K562 (cell line): ENCODE results near the gene PRKCE. TPM values are rescaled to one million over a fixed set of nuclear protein-coding genes. Genes with fewer than 3 reads are reported as not detected.

Source experiments
- ATAC-seq: fragments of 200-7000 bp; cut with Tn5 transposase; 3 replicates; pipeline ENCODE4 v1.9.1; 2020; ENCODE audit warnings: moderate library complexity
- BruUV-seq: library from RNA; stranded (reverse); fragments of 400-500 nt; replicated peaks from 2 replicates; lab custom pipeline; 2021; lab: Mats Ljungman, UMichigan
- CTCF ChIA-PET: fragments of 300-600 bp; formaldehyde crosslinking; extraction: SDS; loops from one replicate; lab custom pipeline; 2021; ENCODE audit warnings: low intra/inter-chr PET ratio; lab: Yijun Ruan, JAX
- POLR2A ChIA-PET: fragments of 300-600, 350-650 bp; sonication (Branson Sonifier 250); formaldehyde crosslinking; extraction: SDS; loops from one replicate; lab custom pipeline; 2021; ENCODE audit warnings: antibody characterized with exemption, inconsistent platforms; lab: Yijun Ruan, JAX
- DNase-seq, 4 experiments: peaks; one replicate each; pipeline versions ENCODE4 v3.0.0 to v3.0.0-alpha.2; 2011 to 2018; ENCODE audit warnings: low spot score in 3 of 4, mixed read lengths in 3 of 4; ENCODE audit errors: extremely low read depth in 1 of 4
- FAIRE-seq: peaks from 2 replicates; lab custom pipeline; 2011; peaks lifted over from hg19 to GRCh38; lab: Jason Lieb, UNC
- H2AFZ ChIP-seq: 2 replicates; pipeline ENCODE4 v1.6.0; 2011; ENCODE audit warnings: low read depth, low read length, control low read depth, inconsistent platforms
- H3K27ac ChIP-seq: fragments of 200-600 bp; 3 replicates; pipeline ENCODE4 v1.8.0; 2011; ENCODE audit warnings: low read depth, mild to moderate bottlenecking, control low read depth, inconsistent platforms, low read length, moderate library complexity, mixed read lengths; ENCODE audit errors: extremely low read depth
- H3K27me3 ChIP-seq, 2 experiments: fragments of 300-600 bp in 1 of 2; 2 replicates in 1 of 2; 3 replicates in 1 of 2; pipeline versions ENCODE4 v1.6.0 to v1.8.0; 2011; ENCODE audit warnings: inconsistent platforms in 2 of 2, low read length in 2 of 2, mild to moderate bottlenecking in 1 of 2, mixed read lengths in 1 of 2, moderate library complexity in 1 of 2; ENCODE audit not compliant: control insufficient read depth in 2 of 2, insufficient read depth in 2 of 2
- H3K36me3 ChIP-seq: fragments of 300-600 bp; 3 replicates; pipeline ENCODE4 v1.8.0; 2011; ENCODE audit warnings: mild to moderate bottlenecking, low read length, inconsistent platforms; ENCODE audit not compliant: control insufficient read depth, insufficient read depth
- H3K4me1 ChIP-seq, 2 experiments: fragments of 200-600 bp in 1 of 2; replicated peaks in 1 of 2; 2 replicates in 1 of 2; 3 replicates in 1 of 2; pipeline versions ENCODE4 v1.5.1 to v1.8.0; 2011; ENCODE audit warnings: inconsistent platforms in 2 of 2, low read length in 2 of 2, mild to moderate bottlenecking in 1 of 2, mixed read lengths in 1 of 2, moderate library complexity in 1 of 2; ENCODE audit not compliant: control insufficient read depth in 2 of 2, insufficient read depth in 2 of 2
- H3K4me2 ChIP-seq: 2 replicates; pipeline ENCODE4 v1.6.1; 2011; ENCODE audit warnings: low read length, control low read depth, inconsistent platforms, mixed read lengths; ENCODE audit not compliant: insufficient read depth
- H3K4me3 ChIP-seq: fragments of 200-600 bp; sonication (generic), shearing (Covaris generic); 2 replicates; pipeline ENCODE4 v1.5.1; 2016; ENCODE audit warnings: control low read depth, inconsistent platforms
- H3K79me2 ChIP-seq: fragments of 200-600 bp; 3 replicates; pipeline ENCODE4 v1.8.0; 2011; ENCODE audit warnings: low read length, inconsistent platforms; ENCODE audit not compliant: control insufficient read depth, insufficient read depth
- H3K9ac ChIP-seq, 2 experiments: 2 replicates each; pipeline versions ENCODE4 v1.6.0 to v1.6.1; 2011; ENCODE audit warnings: low read depth in 2 of 2, low read length in 2 of 2, control low read depth in 1 of 2, inconsistent platforms in 1 of 2, mild to moderate bottlenecking in 1 of 2, mixed read lengths in 1 of 2; ENCODE audit not compliant: insufficient read depth in 1 of 2
- H3K9me1 ChIP-seq: one replicate; pipeline ENCODE4 v1.6.0; 2011; ENCODE audit warnings: inconsistent platforms, mild to moderate bottlenecking, low read length, moderate library complexity; ENCODE audit not compliant: control insufficient read depth, insufficient read depth
- H3K9me3 ChIP-seq: replicated peaks from 2 replicates; pipeline ENCODE4 v1.5.1; 2011; ENCODE audit warnings: low read depth, low read length, inconsistent platforms; ENCODE audit not compliant: control insufficient read depth, insufficient read depth
- H4K20me1 ChIP-seq: replicated peaks from 2 replicates; pipeline ENCODE4 v1.6.1; 2011; ENCODE audit warnings: low read length, inconsistent platforms, mixed read lengths; ENCODE audit not compliant: control insufficient read depth, insufficient read depth
- CBX5 ChIP-seq: IDR thresholded peaks from 2 replicates; pipeline ENCODE4 v1.6.1; 2014; ENCODE audit warnings: low read depth, borderline replicate concordance
- GABPB1 ChIP-seq: sonication (generic); formaldehyde crosslinking; IDR thresholded peaks from 2 replicates; pipeline ENCODE4 v1.8.0; 2022; ENCODE audit warnings: mild to moderate bottlenecking, missing genetic modification reagents
- NCOA6 ChIP-seq: fragments of 450-650 bp; IDR thresholded peaks from 2 replicates; pipeline ENCODE4 v1.6.1; 2017; ENCODE audit warnings: mild to moderate bottlenecking
- ZNF707 ChIP-seq: fragments of 250-450 bp; sonication (Bioruptor Pico); conservative IDR thresholded peaks from 2 replicates; pipeline ENCODE4 v1.8.0; 2022; ENCODE audit warnings: inconsistent platforms, mild to moderate bottlenecking, moderate library complexity
- WGBS: fragments of 100-300 bp; shearing (Covaris generic); methylation state at CpG from one replicate; pipeline ENCODE4 v1.1.6; 2016; ENCODE audit warnings: low coverage, mixed read lengths; ENCODE audit not compliant: insufficient coverage; ENCODE audit errors: missing lambda C conversion rate; 5-methylcytosine and 5-hydroxymethylcytosine counted together
- in situ Hi-C: fragments of 300-500 bp; cut with MboI; formaldehyde crosslinking; loops from 4 replicates; pipeline ENCODE4 v1.15.0; 2018; ENCODE audit warnings: inconsistent platforms, mixed read lengths
- intact Hi-C: fragments of 100-400 bp; cut with micrococcal nuclease; formaldehyde crosslinking; loops from 2 replicates; pipeline ENCODE4 v1.14.2; 2022
- polyA plus RNA-seq, 8 experiments: library from polyadenylated mRNA; depleted of rRNA in 4 of 8; stranded (reverse) in 5 of 8; unstranded in 3 of 8; fragments of >200 nt; fragmentation: Nextera tagmentation in 2 of 8; fragmentation: Illumina TruSeq in 1 of 8; extraction: Ambion mirVana in 2 of 8; extraction: Trizol in 1 of 8; gene quantifications; 2 replicates each; pipeline versions ENCODE4 v1.2.1 to v1.2.3, GENCODE V29; 2011 to 2014; ENCODE audit warnings: inconsistent platforms in 1 of 8, missing spikeins in 1 of 8
- total RNA-seq, 7 experiments: library from RNA; depleted of rRNA in 6 of 7; stranded (reverse); fragments of >200 nt in 6 of 7; fragmentation: Illumina TruSeq in 2 of 7; extraction: Trizol in 2 of 7; gene quantifications; 2 replicates each; pipeline versions ENCODE4 v1.2.1 to v1.2.3, GENCODE V29; 2011 to 2021; ENCODE audit warnings: low replicate concordance in 1 of 7
- TF ChIP-seq, protein P1 (sequence below), 2 experiments: fragments of 450-650 bp in 1 of 2; sonication (generic) in 1 of 2; formaldehyde crosslinking; conservative IDR thresholded peaks; 2 replicates each; pipeline versions ENCODE4 v1.4.0 to v1.8.1; 2020 to 2022; ENCODE audit warnings: mild to moderate bottlenecking in 1 of 2, missing genetic modification reagents in 1 of 2
- TF ChIP-seq, protein P2 (sequence below): sonication (generic); formaldehyde crosslinking; IDR thresholded peaks from 2 replicates; pipeline ENCODE4 v1.8.1; 2023; ENCODE audit warnings: mild to moderate bottlenecking, missing genetic modification reagents

PRKCE gene
- total and polyA plus RNA-seq, 9 of the 15 experiments (the other 6 are each of a cell fraction or from before 2014, with no cell fraction given): 0.06 to 1.0 (median 0.22) TPM; not detected in 1

DNA sequence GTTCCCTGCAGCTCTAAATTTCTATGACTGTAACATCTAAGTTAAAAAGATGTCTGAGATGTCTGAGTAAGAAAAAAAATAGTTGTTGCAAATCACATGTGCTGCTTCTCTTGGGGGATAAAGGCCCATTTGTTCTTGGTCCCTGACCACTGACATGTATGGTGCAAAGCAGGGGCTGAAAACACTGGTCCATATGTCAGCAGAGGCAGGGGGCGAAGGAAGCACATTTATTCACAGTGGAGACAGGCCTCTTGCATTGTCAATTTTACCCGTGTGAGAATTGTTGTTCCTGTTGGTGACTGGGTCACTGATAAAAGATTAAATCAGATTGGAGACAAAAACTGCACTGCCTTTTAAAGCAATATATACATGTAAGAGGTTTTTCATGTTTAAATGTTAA lies 38.8 kb downstream of the PRKCE start:
- DNase-seq (no peak), FAIRE-seq (no peak), ATAC-seq (no peak)
- no peak overlapping the region for H2AFZ ChIP-seq
- H3K9me1 ChIP-seq: no peaks in the 10 kb centered on the region
- H3K9me3 ChIP-seq: no peaks in the 10 kb centered on the region
- H3K27me3 ChIP-seq: peaks cover 7 to 32% of the 10 kb centered on the region in 2 experiments
- H3K4me1 ChIP-seq: no peaks in the 10 kb centered on the region
- in situ Hi-C loops: no loop called here
- H3K79me2 ChIP-seq: no peaks in the 10 kb centered on the region
- TF ChIP-seq, protein P1, sequence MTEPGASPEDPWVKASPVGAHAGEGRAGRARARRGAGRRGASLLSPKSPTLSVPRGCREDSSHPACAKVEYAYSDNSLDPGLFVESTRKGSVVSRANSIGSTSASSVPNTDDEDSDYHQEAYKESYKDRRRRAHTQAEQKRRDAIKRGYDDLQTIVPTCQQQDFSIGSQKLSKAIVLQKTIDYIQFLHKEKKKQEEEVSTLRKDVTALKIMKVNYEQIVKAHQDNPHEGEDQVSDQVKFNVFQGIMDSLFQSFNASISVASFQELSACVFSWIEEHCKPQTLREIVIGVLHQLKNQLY (CRISPR knock-in tag; conservative IDR thresholded peaks at IDR 0.05): no peak
- TF ChIP-seq GABPB1 (no peak), CBX5 (no peak), ZNF707 (CRISPR knock-in tag) (no peak), NCOA6 (no peak)
- TF ChIP-seq, protein P2, sequence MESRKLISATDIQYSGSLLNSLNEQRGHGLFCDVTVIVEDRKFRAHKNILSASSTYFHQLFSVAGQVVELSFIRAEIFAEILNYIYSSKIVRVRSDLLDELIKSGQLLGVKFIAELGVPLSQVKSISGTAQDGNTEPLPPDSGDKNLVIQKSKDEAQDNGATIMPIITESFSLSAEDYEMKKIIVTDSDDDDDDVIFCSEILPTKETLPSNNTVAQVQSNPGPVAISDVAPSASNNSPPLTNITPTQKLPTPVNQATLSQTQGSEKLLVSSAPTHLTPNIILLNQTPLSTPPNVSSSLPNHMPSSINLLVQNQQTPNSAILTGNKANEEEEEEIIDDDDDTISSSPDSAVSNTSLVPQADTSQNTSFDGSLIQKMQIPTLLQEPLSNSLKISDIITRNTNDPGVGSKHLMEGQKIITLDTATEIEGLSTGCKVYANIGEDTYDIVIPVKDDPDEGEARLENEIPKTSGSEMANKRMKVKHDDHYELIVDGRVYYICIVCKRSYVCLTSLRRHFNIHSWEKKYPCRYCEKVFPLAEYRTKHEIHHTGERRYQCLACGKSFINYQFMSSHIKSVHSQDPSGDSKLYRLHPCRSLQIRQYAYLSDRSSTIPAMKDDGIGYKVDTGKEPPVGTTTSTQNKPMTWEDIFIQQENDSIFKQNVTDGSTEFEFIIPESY (CRISPR knock-in tag): no peak
- no peak overlapping the region for H3K4me2 ChIP-seq
- H3K9ac ChIP-seq: no peak overlapping the region
- H3K36me3 ChIP-seq: no peaks in the 10 kb centered on the region
- 0% methylated on average over 2 of the region's 2 CpGs for WGBS
- intact Hi-C loops: no loop called here
- no peak overlapping the region for H3K4me3 ChIP-seq
- CTCF ChIA-PET: no interaction called here
- H4K20me1 ChIP-seq: no peaks in the 10 kb centered on the region; the same call in 1 of the 2 replicates
- no TSS peak for BruUV-seq
- no peak overlapping the region for H3K27ac ChIP-seq
- POLR2A ChIA-PET: no interaction called here
